ENCODE measurements around the gene PSMA3. TPM values are rescaled to one million over a fixed set of nuclear protein-coding genes. Genes with fewer than 3 reads are reported as not detected.

The PSMA3 gene
- total and polyA plus RNA-seq, 10 of the 15 experiments (the other 5 are each of a cell fraction or from before 2014, with no cell fraction given) = 142 to 936 (median 400) TPM

DNA sequence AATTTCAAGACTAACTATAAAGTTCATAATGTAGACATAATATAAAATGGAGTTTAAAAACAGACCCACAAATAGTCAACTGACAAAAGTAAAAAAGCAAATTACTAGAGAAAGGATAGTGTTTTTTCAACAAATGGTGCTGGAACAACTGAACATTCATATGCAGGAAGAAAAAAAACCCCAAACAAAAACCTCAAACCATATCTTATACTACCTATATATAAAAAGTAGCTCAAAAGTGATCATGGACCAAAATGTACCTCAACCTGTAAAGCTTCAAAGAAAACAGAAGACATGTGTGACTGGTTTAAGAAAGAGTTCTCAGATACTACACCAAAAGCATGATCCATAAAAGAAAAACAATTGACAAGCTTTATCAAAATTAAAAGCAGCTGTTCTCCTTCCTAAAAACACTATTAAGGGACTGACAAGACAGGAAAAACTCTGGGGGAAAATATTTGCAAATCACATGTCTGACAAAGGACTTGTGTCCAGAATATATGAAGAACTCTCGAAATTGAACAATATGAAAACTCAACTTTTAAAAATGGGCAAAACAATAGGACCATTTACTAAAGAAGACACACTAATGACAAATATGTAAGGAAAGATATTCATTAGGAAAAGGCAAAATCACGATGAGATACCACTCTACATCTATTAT is 31.0 kb downstream of the PSMA3 start:
- no TSS peak for BruUV-seq (replicated peaks)
- Histone ChIP-seq H3K27me3 (replicated peaks in 1 of 2; ENCODE audit: control insufficient read depth in 2 of 2, insufficient read depth in 2 of 2, low read length in 1 of 2) (no peaks in the 10 kb centered on the region), H3K4me3 (no peak overlapping the region), H3K36me3 (ENCODE audit: control insufficient read depth in 2 of 2, insufficient read depth in 2 of 2, low read length in 1 of 2) (peaks cover 4 to 34% of the 10 kb centered on the region in 2 experiments), H3K9ac (ENCODE audit: control insufficient read depth, insufficient read depth, low read length) (no peak overlapping the region), H4K20me1 (ENCODE audit: control insufficient read depth, insufficient read depth) (no peaks in the 10 kb centered on the region), H3K4me1 (ENCODE audit: control insufficient read depth, insufficient read depth, low read length) (no peaks in the 10 kb centered on the region), H3K9me3 (replicated peaks; ENCODE audit: control insufficient read depth, insufficient read depth, low read length) (no peaks in the 10 kb centered on the region), H2AFZ (ENCODE audit: control insufficient read depth, low read depth, low read length) (no peak overlapping the region), H3K79me2 (ENCODE audit: control insufficient read depth, insufficient read depth, low read length) (peaks cover 15% of the 10 kb centered on the region), H3K4me2 (ENCODE audit: control insufficient read depth, insufficient read depth) (no peak overlapping the region), H3K27ac (ENCODE audit: control insufficient read depth, insufficient read depth) (no peak overlapping the region)
- POLR2A ChIA-PET = interaction anchor here (0.5 to 2.5 kb wide), 5 partner anchors 9 to 138 kb away, joined by 3 to 8 read pairs (median 4); partner anchors contain the start of gene ARID4A
- intact Hi-C loops (cut with micrococcal nuclease; ENCODE audit: unreplicated experiment) (no loop called here), in situ Hi-C loops (cut with MboI) (no loop called here)
- ATAC-seq (no peak), DNase-seq (ENCODE audit: low read depth, low spot score) (no peak), FAIRE-seq (no peak)
- 72% methylated on average over 2 of the region's 2 CpGs for WGBS (ENCODE audit: insufficient coverage, insufficient replicate concordance, low lambda C conversion rate, missing lambda C conversion rate)
- RAD21 ChIA-PET (ENCODE audit: unreplicated experiment) = interaction anchor here (0.9 to 1.3 kb wide), 2 partner anchors 11 to 22 kb away, joined by 3 to 5 read pairs; partner anchors contain the start of gene ARID4A
- SMC1A ChIA-PET (ENCODE audit: uncharacterized antibody, unreplicated experiment) = interaction anchor here (0.8 to 2.1 kb wide), 6 partner anchors 12 to 536 kb away, joined by 3 to 10 read pairs (median 6); partner anchors contain the start of gene ARID4A
- TF ChIP-seq MEF2A (IDR thresholded peaks at IDR 0.05; ENCODE audit: insufficient read depth, low read depth, low read length) (no peak), MYB (IDR thresholded peaks at IDR 0.05; ENCODE audit: borderline replicate concordance, low read depth, low read length) (no peak), NBN (IDR thresholded peaks at IDR 0.05) (no peak)
- CTCF ChIA-PET = interaction anchor here (0.7 to 1.5 kb wide), 4 partner anchors 8 to 31 kb away, joined by 3 to 6 read pairs (median 3); partner anchors contain the start of gene PSMA3

DNA sequence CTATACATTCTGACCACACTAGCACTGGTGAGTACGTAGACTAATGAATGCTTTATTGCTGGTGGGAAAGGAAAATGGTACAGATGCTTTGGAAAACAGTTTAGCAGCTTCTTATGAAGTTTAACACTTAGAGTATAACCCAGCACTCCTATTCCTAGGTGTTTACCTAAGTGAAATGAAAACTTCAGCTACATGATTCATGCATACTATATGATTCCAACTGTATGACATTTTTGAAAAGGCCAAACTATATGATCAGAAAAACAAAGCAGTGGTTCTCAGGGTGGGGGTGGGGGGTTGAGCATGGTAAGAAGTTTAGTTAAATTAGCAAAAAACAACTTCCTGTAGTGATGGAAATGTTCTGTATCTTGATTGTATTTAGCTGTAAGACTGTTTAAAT is 31.6 kb downstream of the PSMA3 start:
- Histone ChIP-seq H3K79me2 (ENCODE audit: control insufficient read depth, insufficient read depth, low read length) (peaks cover 20% of the 10 kb centered on the region), H3K9ac (ENCODE audit: control insufficient read depth, insufficient read depth, low read length) (no peak overlapping the region), H2AFZ (ENCODE audit: control insufficient read depth, low read depth, low read length) (no peak overlapping the region), H3K4me1 (ENCODE audit: control insufficient read depth, insufficient read depth, low read length) (no peaks in the 10 kb centered on the region), H3K4me3 (no peak overlapping the region), H3K9me3 (replicated peaks; ENCODE audit: control insufficient read depth, insufficient read depth, low read length) (no peaks in the 10 kb centered on the region), H3K27ac (ENCODE audit: control insufficient read depth, insufficient read depth) (no peak overlapping the region), H3K27me3 (replicated peaks in 1 of 2; ENCODE audit: control insufficient read depth in 2 of 2, insufficient read depth in 2 of 2, low read length in 1 of 2) (no peaks in the 10 kb centered on the region), H3K36me3 (ENCODE audit: control insufficient read depth in 2 of 2, insufficient read depth in 2 of 2, low read length in 1 of 2) (peaks cover 4 to 28% of the 10 kb centered on the region in 2 experiments), H4K20me1 (ENCODE audit: control insufficient read depth, insufficient read depth) (no peaks in the 10 kb centered on the region), H3K4me2 (ENCODE audit: control insufficient read depth, insufficient read depth) (no peak overlapping the region)
- ChIA-PET SMC1A (ENCODE audit: uncharacterized antibody, unreplicated experiment) (interaction anchor here (0.8 to 2.1 kb wide), 7 partner anchors 12 to 536 kb away, joined by 3 to 10 read pairs (median 4); partner anchors contain the start of gene ARID4A), POLR2A (interaction anchor here (0.5 to 2.5 kb wide), 4 partner anchors 10 to 138 kb away, joined by 3 to 8 read pairs (median 4); partner anchors contain the start of gene ARID4A), RAD21 (ENCODE audit: unreplicated experiment) (interaction anchor here (0.9 to 1.3 kb wide), 2 partner anchors 11 to 21 kb away, joined by 3 to 5 read pairs; partner anchors contain the start of gene ARID4A), CTCF (interaction anchor here (0.8 to 1.5 kb wide), 3 partner anchors 9 to 31 kb away, joined by 3 to 6 read pairs (median 3); partner anchors contain the start of gene PSMA3)
- intact Hi-C loops (cut with micrococcal nuclease; ENCODE audit: unreplicated experiment) = no loop called here
- in situ Hi-C loops (cut with MboI) = no loop called here
- ATAC-seq (no peak), DNase-seq (ENCODE audit: low read depth, low spot score) (no peak), FAIRE-seq (no peak)
- BruUV-seq (replicated peaks) = no TSS peak
- 96% methylated on average over 1 of the region's 1 CpG for WGBS (ENCODE audit: insufficient coverage, insufficient replicate concordance, low lambda C conversion rate, missing lambda C conversion rate)
- TF ChIP-seq SUPT20H (IDR thresholded peaks at IDR 0.05; ENCODE audit: borderline replicate concordance, control insufficient read depth, low read depth, low read length) (no peak), RELA (IDR thresholded peaks at IDR 0.05; ENCODE audit: borderline replicate concordance, partially characterized antibody) (no peak), MTA2 (IDR thresholded peaks at IDR 0.05; ENCODE audit: low read depth) (no peak)
- TF ChIP-seq, protein P1, sequence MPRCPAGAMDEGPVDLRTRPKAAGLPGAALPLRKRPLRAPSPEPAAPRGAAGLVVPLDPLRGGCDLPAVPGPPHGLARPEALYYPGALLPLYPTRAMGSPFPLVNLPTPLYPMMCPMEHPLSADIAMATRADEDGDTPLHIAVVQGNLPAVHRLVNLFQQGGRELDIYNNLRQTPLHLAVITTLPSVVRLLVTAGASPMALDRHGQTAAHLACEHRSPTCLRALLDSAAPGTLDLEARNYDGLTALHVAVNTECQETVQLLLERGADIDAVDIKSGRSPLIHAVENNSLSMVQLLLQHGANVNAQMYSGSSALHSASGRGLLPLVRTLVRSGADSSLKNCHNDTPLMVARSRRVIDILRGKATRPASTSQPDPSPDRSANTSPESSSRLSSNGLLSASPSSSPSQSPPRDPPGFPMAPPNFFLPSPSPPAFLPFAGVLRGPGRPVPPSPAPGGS (IDR thresholded peaks at IDR 0.05; ENCODE audit: borderline replicate concordance, insufficient read depth, low read depth, low read length, poor library complexity, severe bottlenecking) = no peak
- TF ChIP-seq, protein P2, sequence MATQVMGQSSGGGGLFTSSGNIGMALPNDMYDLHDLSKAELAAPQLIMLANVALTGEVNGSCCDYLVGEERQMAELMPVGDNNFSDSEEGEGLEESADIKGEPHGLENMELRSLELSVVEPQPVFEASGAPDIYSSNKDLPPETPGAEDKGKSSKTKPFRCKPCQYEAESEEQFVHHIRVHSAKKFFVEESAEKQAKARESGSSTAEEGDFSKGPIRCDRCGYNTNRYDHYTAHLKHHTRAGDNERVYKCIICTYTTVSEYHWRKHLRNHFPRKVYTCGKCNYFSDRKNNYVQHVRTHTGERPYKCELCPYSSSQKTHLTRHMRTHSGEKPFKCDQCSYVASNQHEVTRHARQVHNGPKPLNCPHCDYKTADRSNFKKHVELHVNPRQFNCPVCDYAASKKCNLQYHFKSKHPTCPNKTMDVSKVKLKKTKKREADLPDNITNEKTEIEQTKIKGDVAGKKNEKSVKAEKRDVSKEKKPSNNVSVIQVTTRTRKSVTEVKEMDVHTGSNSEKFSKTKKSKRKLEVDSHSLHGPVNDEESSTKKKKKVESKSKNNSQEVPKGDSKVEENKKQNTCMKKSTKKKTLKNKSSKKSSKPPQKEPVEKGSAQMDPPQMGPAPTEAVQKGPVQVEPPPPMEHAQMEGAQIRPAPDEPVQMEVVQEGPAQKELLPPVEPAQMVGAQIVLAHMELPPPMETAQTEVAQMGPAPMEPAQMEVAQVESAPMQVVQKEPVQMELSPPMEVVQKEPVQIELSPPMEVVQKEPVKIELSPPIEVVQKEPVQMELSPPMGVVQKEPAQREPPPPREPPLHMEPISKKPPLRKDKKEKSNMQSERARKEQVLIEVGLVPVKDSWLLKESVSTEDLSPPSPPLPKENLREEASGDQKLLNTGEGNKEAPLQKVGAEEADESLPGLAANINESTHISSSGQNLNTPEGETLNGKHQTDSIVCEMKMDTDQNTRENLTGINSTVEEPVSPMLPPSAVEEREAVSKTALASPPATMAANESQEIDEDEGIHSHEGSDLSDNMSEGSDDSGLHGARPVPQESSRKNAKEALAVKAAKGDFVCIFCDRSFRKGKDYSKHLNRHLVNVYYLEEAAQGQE (IDR thresholded peaks at IDR 0.05; ENCODE audit: low read depth, low read length) = no peak
